Activated effector memory CD4-positive, alpha-beta T cell treated with anti-CD3 and anti-CD28 coated beads, Interleukin-2, amount 50 U/mL, for 16 hours (primary cell): Measurements from ENCODE around the gene NLGN2.

Experiments used
- DNase-seq: peaks from one replicate; pipeline ENCODE4 v3.0.0-alpha.2; 2020

NLGN2 gene

DNA sequence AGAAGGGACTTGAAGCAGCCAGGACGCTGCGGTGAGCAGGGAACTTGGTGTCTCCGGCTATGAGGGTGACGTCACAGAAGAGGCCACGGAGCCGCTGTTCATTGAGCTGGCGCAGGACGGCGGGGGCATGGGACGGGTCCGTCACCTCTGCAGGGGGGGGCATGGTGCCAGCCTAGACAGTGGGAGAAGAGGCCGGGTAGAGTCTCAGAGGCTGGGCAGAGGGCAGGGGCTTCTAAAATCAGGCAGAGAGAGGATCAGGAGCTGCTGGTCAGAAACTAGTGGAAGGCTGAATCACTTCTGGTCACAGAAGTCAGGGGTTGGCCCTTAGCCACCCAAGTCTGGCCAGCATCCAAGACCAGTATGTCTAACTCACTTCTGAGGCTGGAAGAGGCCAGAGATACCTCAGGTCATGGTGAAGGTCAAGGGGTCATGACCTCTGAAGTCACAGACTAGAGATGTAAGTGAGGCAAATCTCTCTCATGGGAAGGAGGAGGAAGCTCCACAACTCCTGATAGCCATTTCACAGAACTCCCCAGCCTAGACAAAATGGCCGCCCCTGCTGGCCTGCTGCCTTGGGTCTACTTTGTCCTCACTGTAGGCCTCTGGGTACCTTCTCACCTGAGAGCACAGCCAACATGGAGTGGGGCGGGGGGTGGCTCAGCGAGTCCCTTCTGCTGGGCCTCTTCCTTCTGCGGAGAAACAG lies 59.1 kb downstream of the NLGN2 start:
- DNase-seq, result no peak

DNA sequence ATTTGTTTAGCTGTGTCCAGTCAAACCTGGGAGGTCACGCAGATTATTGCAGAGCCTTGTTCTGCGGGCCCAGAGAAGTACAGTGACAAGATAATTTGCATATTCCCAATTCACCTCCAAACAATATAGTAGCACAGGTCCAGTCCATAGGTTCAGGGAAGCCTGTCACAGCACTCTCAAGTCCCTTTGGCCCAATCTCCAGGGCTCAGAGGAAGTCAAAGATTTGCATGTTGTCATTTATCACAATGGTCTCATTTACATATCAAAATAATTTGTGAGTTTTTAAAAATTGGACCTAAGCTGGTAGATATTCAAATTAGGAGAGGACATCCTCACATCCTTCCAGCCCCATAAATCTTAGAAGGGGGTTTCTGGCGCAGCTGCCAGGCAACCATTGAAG lies 59.9 kb downstream of the NLGN2 start:
- no peak for DNase-seq

GRCh38 chr17:7468290-7468689 lies 60.6 kb downstream of the NLGN2 start:
- no peak for DNase-seq

DNA sequence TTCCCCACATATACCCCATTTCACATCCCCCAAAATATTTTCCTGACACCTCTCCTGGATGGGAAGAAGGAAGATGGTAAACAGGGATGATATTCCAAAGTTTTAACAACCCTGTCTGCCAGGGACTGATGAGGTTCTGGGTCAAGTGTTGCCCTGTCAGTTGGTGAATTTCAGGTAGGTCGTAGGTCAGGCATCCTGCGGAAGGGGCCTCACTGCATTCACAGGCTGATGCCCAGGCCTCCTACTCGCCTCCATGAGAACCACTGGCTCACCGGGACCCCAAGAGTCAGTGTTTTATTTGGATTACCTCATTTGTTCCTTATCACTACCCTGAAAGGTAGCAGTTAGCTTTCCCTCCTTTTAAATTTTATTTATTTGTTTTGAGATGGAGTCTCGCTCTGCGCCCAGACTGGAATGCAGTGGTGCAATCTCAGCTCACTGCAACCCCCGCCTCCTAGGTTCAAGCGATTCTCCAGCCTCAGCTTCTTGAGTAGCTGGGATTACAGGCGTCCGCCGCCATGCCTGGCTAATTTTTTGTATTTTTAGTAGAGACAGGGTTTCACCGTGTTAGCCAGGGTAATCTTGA lies 61.3 kb downstream of the NLGN2 start:
- no peak for DNase-seq
